Glomerular endothelial cell (primary cell): ENCODE results near the gene CDK11B. TPM values are rescaled to one million over a fixed set of nuclear protein-coding genes. Genes with fewer than 3 reads are reported as not detected.

ENCODE experiments used
- DNase-seq: peaks from one replicate; pipeline ENCODE4 v3.0.0-alpha.2; 2011; ENCODE audit warnings: low read depth, low spot score; ENCODE audit errors: extremely low read depth
- total RNA-seq: library from RNA; depleted of rRNA; stranded (reverse); fragments of >200 nt; gene quantifications from 2 replicates; pipeline ENCODE4 v1.2.3, GENCODE V29; 2015

CDK11B gene
- total RNA-seq, 1 donor from 2014 or later: 24.3 TPM

GRCh38 chr1:1628754-1629429 lies 29.9 kb downstream of the CDK11B start:
- DNase-seq: no peak

GRCh38 chr1:1627829-1628753 lies 30.7 kb downstream of the CDK11B start:
- no peak for DNase-seq

- no peak for DNase-seq
Observed at GRCh38 chr1:1627261-1627828, 31.5 kb downstream of the CDK11B start.

- no peak for DNase-seq
Observed at GRCh38 chr1:1626207-1627141, 32.3 kb downstream of the CDK11B start.

GRCh38 chr1:1625824-1626206 lies 33.0 kb downstream of the CDK11B start:
- DNase-seq: no peak

GRCh38 chr1:1625404-1625775 lies 33.4 kb downstream of the CDK11B start:
- no peak for DNase-seq

GRCh38 chr1:1624443-1625403 lies 34.1 kb downstream of the CDK11B start:
- no peak for DNase-seq

- no peak for DNase-seq
Observed at GRCh38 chr1:1623631-1624442, 35.0 kb downstream of the CDK11B start.

GRCh38 chr1:1623181-1623630 lies 35.6 kb downstream of the CDK11B start:
- no peak for DNase-seq

GRCh38 chr1:1622788-1623094 lies 36.1 kb downstream of the CDK11B start:
- no peak for DNase-seq

- DNase-seq: no peak
Observed at GRCh38 chr1:1622010-1622787, 36.6 kb downstream of the CDK11B start.

GRCh38 chr1:1621173-1622009 lies 37.4 kb downstream of the CDK11B start:
- DNase-seq: no peak

GRCh38 chr1:1620433-1621139 lies 38.2 kb downstream of the CDK11B start:
- no peak for DNase-seq

GRCh38 chr1:1619917-1620361 lies 38.9 kb downstream of the CDK11B start:
- no peak for DNase-seq

- DNase-seq: no peak
Observed at GRCh38 chr1:1618396-1619068, 40.3 kb downstream of the CDK11B start.

- no peak for DNase-seq
Observed at GRCh38 chr1:1617925-1618324, 40.9 kb downstream of the CDK11B start.
